Prostate gland (tissue), 2 donors: Measurements from ENCODE around the gene DUSP22.

ENCODE experiments used
- CTCF ChIP-seq, 4 experiments: fragments of 200-600 bp in 2 of 4; fragments of 450-650 bp in 2 of 4; sonication (generic) in 2 of 4; IDR thresholded peaks; 1 replicate in 3 of 4; 2 replicates in 1 of 4; pipeline ENCODE4 v1.5.1; 2016 to 2019; ENCODE audit warnings: antibody characterized with exemption in 4 of 4, mild to moderate bottlenecking in 2 of 4, moderate library complexity in 2 of 4
- POLR2AphosphoS5 ChIP-seq: sonication (generic); formaldehyde crosslinking; IDR thresholded peaks from one replicate; pipeline ENCODE4 v1.6.1; 2017; ENCODE audit warnings: antibody characterized with exemption

DNA sequence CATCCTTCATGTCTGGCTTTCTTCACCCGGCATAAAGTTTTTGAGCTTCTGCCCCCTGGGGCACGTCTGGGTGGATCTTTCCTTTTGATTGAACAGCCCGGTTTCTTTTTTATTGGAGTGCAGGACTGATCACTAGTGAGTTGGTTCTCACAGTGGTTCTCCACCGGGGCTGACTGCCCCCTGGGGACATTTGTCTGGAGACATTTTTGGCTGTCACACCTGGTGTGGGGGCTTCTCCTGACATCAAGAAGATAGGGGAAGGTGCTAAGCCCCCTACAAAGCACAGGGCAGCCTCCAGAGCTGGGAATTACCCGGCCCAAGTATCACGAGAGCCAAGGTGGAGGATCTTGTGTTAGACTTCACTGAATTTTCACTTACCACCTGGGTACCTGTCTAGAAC lies 73.5 kb downstream of the DUSP22 start:
- TF ChIP-seq CTCF (IDR thresholded peaks at IDR 0.05): no peak
- no peak for TF ChIP-seq POLR2AphosphoS5
